DOHH2 (cell line): Measurements from ENCODE around the gene FAM200C.

Source experiments
- H3F3A ChIP-seq: fragments of 200-600 bp; sonication (generic), shearing (Covaris generic); 2 replicates; pipeline ENCODE4 v1.6.0; 2016; ENCODE audit warnings: antibody characterized with exemption, mild to moderate bottlenecking; ENCODE audit not compliant: control insufficient read depth, insufficient read depth
- H3K27ac ChIP-seq: fragments of 200-600 bp; sonication (generic); 2 replicates; pipeline ENCODE4 v1.5.1; 2014; ENCODE audit warnings: low read depth, mild to moderate bottlenecking, low read length, moderate library complexity
- H3K27me3 ChIP-seq: fragments of 200-600 bp; sonication (generic); 2 replicates; pipeline ENCODE4 v1.6.1; 2014; ENCODE audit warnings: mild to moderate bottlenecking, low read length, mixed read lengths; ENCODE audit not compliant: control insufficient read depth
- H3K36me3 ChIP-seq: fragments of 200-600 bp; sonication (generic); 2 replicates; pipeline ENCODE4 v1.6.1; 2014; ENCODE audit warnings: mild to moderate bottlenecking, low read length, moderate library complexity, mixed read lengths; ENCODE audit not compliant: control insufficient read depth
- H3K4me1 ChIP-seq: fragments of 200-600 bp; sonication (generic); 2 replicates; pipeline ENCODE4 v1.6.1; 2014; ENCODE audit warnings: mild to moderate bottlenecking, low read length, mixed read lengths; ENCODE audit not compliant: control insufficient read depth
- H3K4me2 ChIP-seq: fragments of 200-600 bp; sonication (generic); 2 replicates; pipeline ENCODE4 v1.6.0; 2014; ENCODE audit warnings: mild to moderate bottlenecking, low read length, moderate library complexity
- H3K4me3 ChIP-seq: fragments of 200-600 bp; sonication (generic); 2 replicates; pipeline ENCODE4 v1.5.1; 2014; ENCODE audit warnings: mild to moderate bottlenecking, low read length, mixed read lengths
- H3K79me2 ChIP-seq: fragments of 200-600 bp; sonication (generic); 2 replicates; pipeline ENCODE4 v1.6.1; 2014; ENCODE audit warnings: mild to moderate bottlenecking, low read length, mixed read lengths; ENCODE audit not compliant: control insufficient read depth
- H3K9me2 ChIP-seq: fragments of 200-600 bp; sonication (generic); replicated peaks from 2 replicates; pipeline ENCODE4 v1.6.1; 2014; ENCODE audit warnings: mild to moderate bottlenecking, low read length, mixed read lengths; ENCODE audit not compliant: control insufficient read depth
- H3K9me3 ChIP-seq: fragments of 200-600 bp; sonication (generic); 2 replicates; pipeline ENCODE4 v1.6.1; 2014; ENCODE audit warnings: antibody characterized with exemption, low read length, mixed read lengths; ENCODE audit not compliant: control insufficient read depth, insufficient read depth
- H4K20me1 ChIP-seq: fragments of 200-600 bp; sonication (generic); 2 replicates; pipeline ENCODE4 v1.6.0; 2014; ENCODE audit warnings: low read depth, mild to moderate bottlenecking, antibody characterized with exemption, low read length, moderate library complexity; ENCODE audit not compliant: control insufficient read depth, insufficient read depth
- EZH2phosphoT487 ChIP-seq: fragments of 200-600 bp; sonication (generic); IDR thresholded peaks from 2 replicates; pipeline ENCODE4 v1.6.1; 2017; ENCODE audit warnings: borderline replicate concordance, mild to moderate bottlenecking, antibody characterized with exemption, low read length, moderate library complexity, mixed read lengths
- TF ChIP-seq, protein P1 (sequence below): fragments of 200-600 bp; sonication (generic); IDR thresholded peaks from one replicate; pipeline ENCODE4 v1.5.1; 2014; ENCODE audit warnings: antibody characterized with exemption, mild to moderate bottlenecking, low read depth, low read length; ENCODE audit not compliant: poor library complexity, severe bottlenecking

FAM200C gene

DNA sequence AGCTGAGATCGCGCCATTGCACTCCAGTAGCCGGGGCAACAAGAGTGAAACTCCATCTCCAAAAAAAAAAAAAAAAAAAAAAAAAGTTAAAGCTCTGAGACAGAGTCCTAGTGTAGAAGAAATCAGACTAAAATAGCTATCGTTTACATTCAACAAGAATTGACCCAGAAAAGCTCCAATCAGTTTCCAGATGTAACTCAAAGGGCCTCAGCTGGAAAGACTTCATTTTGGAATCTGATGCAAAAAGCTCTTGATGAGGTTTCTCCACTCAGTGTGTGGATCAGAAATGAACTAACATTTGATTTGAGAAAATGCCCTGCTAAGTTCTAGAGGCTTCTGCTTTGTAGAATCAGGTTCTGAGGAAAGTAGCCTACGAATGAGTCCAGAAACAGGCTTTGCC, 22.2 kb downstream of the FAM200C start:
- no peak overlapping the region for H3K4me3 ChIP-seq
- no peaks in the 10 kb centered on the region for H3K9me3 ChIP-seq
- no peaks in the 10 kb centered on the region for H4K20me1 ChIP-seq
- no peak overlapping the region for H3K4me2 ChIP-seq
- no peaks in the 10 kb centered on the region for H3K79me2 ChIP-seq
- TF ChIP-seq EZH2phosphoT487, result no peak
- TF ChIP-seq, protein P1, sequence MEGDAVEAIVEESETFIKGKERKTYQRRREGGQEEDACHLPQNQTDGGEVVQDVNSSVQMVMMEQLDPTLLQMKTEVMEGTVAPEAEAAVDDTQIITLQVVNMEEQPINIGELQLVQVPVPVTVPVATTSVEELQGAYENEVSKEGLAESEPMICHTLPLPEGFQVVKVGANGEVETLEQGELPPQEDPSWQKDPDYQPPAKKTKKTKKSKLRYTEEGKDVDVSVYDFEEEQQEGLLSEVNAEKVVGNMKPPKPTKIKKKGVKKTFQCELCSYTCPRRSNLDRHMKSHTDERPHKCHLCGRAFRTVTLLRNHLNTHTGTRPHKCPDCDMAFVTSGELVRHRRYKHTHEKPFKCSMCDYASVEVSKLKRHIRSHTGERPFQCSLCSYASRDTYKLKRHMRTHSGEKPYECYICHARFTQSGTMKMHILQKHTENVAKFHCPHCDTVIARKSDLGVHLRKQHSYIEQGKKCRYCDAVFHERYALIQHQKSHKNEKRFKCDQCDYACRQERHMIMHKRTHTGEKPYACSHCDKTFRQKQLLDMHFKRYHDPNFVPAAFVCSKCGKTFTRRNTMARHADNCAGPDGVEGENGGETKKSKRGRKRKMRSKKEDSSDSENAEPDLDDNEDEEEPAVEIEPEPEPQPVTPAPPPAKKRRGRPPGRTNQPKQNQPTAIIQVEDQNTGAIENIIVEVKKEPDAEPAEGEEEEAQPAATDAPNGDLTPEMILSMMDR, result no peak
- H3K9me2 ChIP-seq, result no peaks in the 10 kb centered on the region
- H3K4me1 ChIP-seq, result peaks cover 27% of the 10 kb centered on the region
- no peaks in the 10 kb centered on the region for H3K36me3 ChIP-seq
- no peak overlapping the region for H3K27ac ChIP-seq
- peaks cover 16% of the 10 kb centered on the region for H3K27me3 ChIP-seq
- no peaks in the 10 kb centered on the region for H3F3A ChIP-seq

DNA sequence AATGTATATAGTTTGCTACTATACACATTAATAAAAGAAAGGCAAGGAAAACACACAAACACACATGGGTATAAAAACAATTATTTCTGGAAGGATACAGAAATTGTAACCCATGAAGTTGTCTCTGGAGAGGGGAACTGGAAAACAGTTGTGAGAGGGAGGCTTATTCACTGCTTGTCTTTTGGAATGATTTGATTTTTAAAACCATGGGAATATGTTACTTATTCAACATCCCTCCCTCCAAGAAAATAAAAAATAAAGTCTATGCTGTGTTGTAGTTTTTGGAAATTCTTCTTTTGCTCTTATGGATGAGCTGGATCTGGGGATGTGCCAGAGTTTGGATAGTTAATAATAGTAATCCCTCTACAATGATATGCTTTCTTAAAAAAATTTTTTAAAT, 23.4 kb downstream of the FAM200C start:
- TF ChIP-seq, protein P1, result no peak
- no peak for TF ChIP-seq EZH2phosphoT487
- no peak overlapping the region for H3K27ac ChIP-seq
- peaks cover 14% of the 10 kb centered on the region for H3K4me1 ChIP-seq
- H4K20me1 ChIP-seq, result no peaks in the 10 kb centered on the region
- H3K4me3 ChIP-seq, result no peak overlapping the region
- H3K27me3 ChIP-seq, result peaks cover 16% of the 10 kb centered on the region
- no peak overlapping the region for H3K4me2 ChIP-seq
- H3K79me2 ChIP-seq, result no peaks in the 10 kb centered on the region
- no peaks in the 10 kb centered on the region for H3K9me3 ChIP-seq
- no peaks in the 10 kb centered on the region for H3K36me3 ChIP-seq
- no peaks in the 10 kb centered on the region for H3F3A ChIP-seq
- H3K9me2 ChIP-seq, result no peaks in the 10 kb centered on the region

DNA sequence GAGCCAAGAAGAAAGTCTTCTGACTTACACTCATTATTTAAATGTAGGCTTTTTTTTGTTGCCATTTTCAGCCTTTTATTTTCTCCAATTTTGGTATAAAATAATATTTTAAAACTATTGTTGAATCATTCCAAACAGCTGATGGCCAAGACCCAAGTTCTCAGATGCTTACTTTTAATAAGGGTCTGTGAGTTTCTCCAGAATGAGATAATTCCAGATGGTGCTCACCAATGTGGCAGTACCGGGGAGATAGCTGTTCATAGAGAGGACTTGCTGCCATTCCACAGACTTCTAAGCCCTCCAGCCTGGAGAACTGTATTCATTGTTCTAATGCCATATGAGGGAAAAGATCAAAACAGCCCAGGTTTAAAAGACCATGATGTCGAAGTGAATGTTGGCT, 24.2 kb downstream of the FAM200C start:
- TF ChIP-seq, protein P1, result no peak
- no peak for TF ChIP-seq EZH2phosphoT487
- Histone ChIP-seq H3K4me1 (peaks cover 12% of the 10 kb centered on the region), H3K4me2 (no peak overlapping the region), H3K36me3 (no peaks in the 10 kb centered on the region), H3K27ac (no peak overlapping the region), H4K20me1 (no peaks in the 10 kb centered on the region), H3K79me2 (no peaks in the 10 kb centered on the region), H3K9me2 (no peaks in the 10 kb centered on the region), H3F3A (no peaks in the 10 kb centered on the region), H3K27me3 (peaks cover 19% of the 10 kb centered on the region), H3K4me3 (no peak overlapping the region), H3K9me3 (no peaks in the 10 kb centered on the region)

DNA sequence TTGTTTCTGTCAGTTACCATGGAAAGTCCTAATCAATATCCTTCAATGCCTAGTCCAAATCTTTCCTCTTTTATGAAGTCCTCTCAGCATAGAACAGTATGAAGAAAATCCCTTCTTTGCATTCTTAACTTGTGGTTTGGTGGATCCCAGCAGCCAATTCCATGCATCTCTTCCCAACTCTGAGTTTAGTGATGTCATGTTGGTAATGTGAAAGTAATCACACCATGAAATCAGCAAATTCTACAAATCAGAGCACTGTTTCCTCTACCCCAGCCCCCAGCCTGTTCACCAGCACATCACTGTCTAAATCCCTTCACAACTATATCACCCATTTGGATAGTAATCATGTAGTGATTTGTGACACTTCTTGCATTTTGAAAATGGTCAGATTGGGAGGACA, 24.7 kb downstream of the FAM200C start:
- H3K4me1 ChIP-seq, result peaks cover 10% of the 10 kb centered on the region
- no peak overlapping the region for H3K4me3 ChIP-seq
- H3K36me3 ChIP-seq, result no peaks in the 10 kb centered on the region
- H3K4me2 ChIP-seq, result no peak overlapping the region
- H3K27ac ChIP-seq, result no peak overlapping the region
- TF ChIP-seq EZH2phosphoT487, result no peak
- TF ChIP-seq, protein P1, result no peak
- peaks cover 19% of the 10 kb centered on the region for H3K27me3 ChIP-seq
- H4K20me1 ChIP-seq, result no peaks in the 10 kb centered on the region
- H3F3A ChIP-seq, result no peaks in the 10 kb centered on the region
- H3K9me3 ChIP-seq, result no peaks in the 10 kb centered on the region
- no peaks in the 10 kb centered on the region for H3K79me2 ChIP-seq
- no peaks in the 10 kb centered on the region for H3K9me2 ChIP-seq
